UCSD-AML1 (cell line): ENCODE data around the gene CREB5.

Experiments used
- DNase-seq: peaks from one replicate; lab custom pipeline; 2025; ENCODE audit not compliant: unreplicated experiment; lab: John Stamatoyannopoulos, UW

The CREB5 gene

GRCh38 chr7:28840592-28840995 lies 428.3 kb downstream of the CREB5 start:
- DNase-seq = no peak

GRCh38 chr7:28841766-28842165 lies 429.4 kb downstream of the CREB5 start:
- DNase-seq = no peak

DNA sequence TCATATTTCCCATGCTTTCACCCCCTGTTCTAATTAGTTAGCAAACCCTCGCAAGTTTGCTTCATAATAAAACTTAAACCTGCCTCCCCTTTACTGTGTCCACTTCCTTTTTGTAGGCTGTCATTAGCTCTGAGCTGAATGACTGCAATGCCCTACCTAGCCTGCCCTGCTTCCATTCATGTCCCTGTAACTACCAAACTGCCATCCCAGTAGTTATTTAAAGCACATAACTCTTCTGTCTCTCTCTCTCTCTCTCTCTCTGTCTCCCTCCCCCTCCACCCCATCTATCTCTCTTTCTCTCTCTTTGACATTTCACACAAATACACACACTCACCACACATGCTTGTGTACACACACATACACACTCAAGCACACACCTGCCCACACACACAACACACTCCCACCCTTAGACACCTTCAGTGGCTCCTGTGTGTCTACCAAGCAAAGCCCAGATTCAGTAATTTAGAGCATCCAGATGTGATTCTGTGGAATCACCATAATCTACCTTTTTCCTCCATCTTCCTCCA lies 430.5 kb downstream of the CREB5 start:
- no peak for DNase-seq

GRCh38 chr7:28845106-28845505 lies 432.8 kb downstream of the CREB5 start:
- no peak for DNase-seq

DNA sequence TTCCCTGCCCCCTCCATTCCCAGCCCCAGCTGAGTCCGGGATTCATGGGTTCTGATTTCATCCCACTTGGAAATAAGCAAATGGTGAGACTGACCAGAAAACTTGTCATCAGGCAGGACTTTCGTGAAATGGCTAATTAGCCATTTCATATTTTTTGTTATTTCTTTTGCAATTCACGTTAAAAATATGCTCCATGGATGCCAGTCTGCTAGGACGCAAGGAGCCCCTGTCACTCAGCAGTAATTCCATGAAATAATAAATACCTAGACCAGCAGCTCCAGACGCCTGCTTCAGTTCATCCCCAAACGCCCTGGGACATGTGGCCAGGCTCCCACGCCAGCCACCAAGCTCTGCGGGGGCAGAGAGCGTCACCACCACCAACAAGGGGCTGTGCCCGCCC lies 434.9 kb downstream of the CREB5 start:
- no peak for DNase-seq

GRCh38 chr7:28847681-28848080 lies 435.4 kb downstream of the CREB5 start:
- no peak for DNase-seq

DNA sequence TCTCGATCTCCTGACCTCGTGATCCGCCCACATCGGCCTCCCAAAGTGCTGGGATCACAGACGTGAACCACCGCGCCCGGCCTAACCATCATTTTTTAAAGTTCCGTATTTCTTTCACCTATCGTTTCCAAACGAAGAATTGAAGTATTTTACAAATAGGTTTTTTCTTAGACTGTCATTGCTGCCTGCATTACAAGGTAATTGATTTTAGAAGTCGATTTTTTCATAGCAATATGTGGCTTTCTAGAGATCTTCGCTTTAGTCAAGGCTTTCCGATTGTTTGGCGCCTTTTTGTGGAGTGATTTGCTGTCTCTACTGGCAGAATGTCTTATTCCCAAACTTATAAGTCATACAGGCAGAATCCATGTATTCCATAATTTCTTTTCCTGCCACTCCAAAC lies 436.6 kb downstream of the CREB5 start:
- no peak for DNase-seq

DNA sequence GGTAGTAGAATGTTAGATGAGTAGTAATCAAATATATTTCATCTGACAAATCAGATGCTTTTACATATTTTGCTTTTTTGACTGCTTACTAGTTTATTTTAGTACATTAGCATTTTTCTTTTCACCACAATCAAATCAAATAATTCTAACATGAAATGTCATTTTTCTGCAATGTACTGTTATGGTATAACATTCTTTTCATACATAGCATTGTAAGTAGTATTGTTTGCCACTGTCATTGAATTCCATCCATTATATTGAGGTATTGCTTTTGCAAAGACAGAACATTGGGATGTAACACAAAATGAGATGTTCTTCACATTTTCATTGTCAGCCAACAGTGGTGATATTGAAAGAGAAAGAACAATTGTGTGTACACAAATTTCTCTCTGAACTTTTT lies 438.4 kb downstream of the CREB5 start:
- no peak for DNase-seq

GRCh38 chr7:28853150-28853549 lies 440.8 kb downstream of the CREB5 start:
- no peak for DNase-seq

- DNase-seq = peak; percentile 37
These were observed 441.8 kb downstream of the CREB5 start for GRCh38 chr7:28853834-28854749.

GRCh38 chr7:28854750-28855074 lies 442.4 kb downstream of the CREB5 start:
- no peak for DNase-seq

GRCh38 chr7:28855538-28856217 lies 443.4 kb downstream of the CREB5 start:
- no peak for DNase-seq

- no peak for DNase-seq
These were observed 444.3 kb downstream of the CREB5 start for GRCh38 chr7:28856656-28857055.

DNA sequence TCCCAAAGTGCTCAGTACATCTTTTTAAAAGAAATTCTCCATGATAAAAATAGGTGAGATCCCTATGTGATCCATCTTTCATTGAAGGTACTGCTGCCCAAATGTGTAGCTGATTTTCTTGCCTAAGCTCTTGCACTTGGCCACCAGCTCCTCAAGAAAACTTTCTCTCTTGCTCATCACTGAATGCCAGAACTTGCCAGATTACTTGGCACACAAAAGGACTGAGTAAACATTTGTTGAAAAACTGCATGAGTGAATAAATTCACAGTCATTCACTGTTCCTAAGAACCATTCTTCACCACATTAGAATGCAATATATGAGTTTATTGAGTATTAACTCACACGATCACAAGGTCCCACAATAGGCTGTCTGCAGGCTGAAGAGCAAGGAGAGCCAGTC lies 445.9 kb downstream of the CREB5 start:
- DNase-seq = no peak

- DNase-seq = no peak
These were observed 446.6 kb downstream of the CREB5 start for GRCh38 chr7:28858895-28859294.

DNA sequence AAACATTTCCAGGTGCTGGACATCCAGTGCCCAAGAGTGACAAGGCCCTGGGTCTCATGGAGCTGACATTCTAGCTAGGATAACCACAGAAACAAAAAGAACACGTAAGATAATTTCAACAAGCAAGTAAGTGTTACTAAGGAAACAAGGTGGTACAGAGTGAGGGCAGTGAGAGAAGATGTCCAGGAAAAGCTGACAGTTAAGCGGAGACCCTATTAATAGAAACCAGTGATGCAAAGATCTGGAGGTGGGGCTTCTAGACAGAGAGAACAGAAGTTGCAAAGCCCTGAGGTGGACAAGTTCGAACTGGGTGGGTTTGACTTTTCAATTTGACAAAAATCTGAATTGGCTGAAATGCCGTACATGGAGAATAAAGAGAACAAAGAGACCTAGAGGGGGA lies 449.5 kb downstream of the CREB5 start:
- DNase-seq = no peak

DNA sequence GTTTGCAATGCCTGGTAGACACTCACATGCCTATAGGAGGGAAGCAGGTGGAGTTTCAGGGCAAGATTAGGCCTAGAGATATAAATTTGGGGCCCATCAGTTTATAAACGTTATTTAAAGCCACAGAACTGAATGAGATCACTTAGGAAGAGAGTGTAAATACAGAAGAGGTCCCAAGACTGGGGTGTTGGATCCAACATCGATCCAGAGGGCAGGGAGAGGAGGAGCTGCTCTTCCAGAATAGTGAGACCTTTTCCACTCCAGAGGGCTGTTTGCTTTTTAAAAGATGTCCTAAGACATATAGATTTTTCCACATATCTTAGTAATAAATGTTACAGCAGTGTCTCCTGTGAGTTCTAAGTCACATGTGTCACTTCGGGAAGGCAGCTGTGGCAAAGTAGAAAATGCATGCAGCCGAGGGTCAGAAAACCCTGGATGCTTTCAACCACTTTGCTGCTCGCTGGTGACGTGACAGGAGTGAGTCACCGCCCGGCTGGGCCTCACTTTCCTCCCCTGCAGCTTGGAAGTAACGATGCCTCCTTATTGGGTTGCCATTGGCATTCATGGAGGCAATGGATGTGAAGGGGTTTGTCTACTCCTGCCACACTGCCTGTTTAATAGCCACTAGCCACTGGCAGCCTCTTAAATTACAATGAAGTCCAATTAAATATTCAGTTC lies 450.4 kb downstream of the CREB5 start:
- DNase-seq = no peak

- DNase-seq = no peak
These were observed 453.4 kb downstream of the CREB5 start for GRCh38 chr7:28865601-28866144.

- no peak for DNase-seq
These were observed 456.4 kb downstream of the CREB5 start for GRCh38 chr7:28868712-28869111.

DNA sequence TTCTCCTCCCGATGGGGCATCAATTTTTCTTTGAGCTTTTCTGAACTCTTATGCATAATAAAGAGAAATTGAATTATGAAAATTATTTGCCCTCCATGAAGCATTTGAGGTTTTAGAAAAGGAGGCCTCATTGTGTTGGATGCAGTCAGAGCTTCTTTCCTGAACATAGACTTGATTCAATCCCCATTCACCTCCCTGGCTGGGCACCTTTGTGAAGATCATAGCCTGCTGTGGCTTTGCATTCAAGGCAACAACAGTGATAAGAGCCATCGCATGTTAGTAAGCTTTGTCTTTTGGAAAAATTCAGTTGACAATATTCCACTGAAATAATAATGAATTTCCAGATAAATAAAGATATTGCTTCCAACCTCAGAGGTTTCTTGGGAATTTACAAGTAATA lies 458.8 kb downstream of the CREB5 start:
- DNase-seq = no peak

GRCh38 chr7:28871631-28872030 lies 459.3 kb downstream of the CREB5 start:
- no peak for DNase-seq
